GM12872 (cell line): Measurements from ENCODE around the gene TEX101.

ENCODE experiments used
- TF ChIP-seq, protein P1 (sequence below): IDR thresholded peaks from 3 replicates; pipeline ENCODE4 v1.5.1; 2011; ENCODE audit warnings: low read depth, mild to moderate bottlenecking, low read length, moderate library complexity; ENCODE audit not compliant: insufficient read depth

The TEX101 gene, protein sequence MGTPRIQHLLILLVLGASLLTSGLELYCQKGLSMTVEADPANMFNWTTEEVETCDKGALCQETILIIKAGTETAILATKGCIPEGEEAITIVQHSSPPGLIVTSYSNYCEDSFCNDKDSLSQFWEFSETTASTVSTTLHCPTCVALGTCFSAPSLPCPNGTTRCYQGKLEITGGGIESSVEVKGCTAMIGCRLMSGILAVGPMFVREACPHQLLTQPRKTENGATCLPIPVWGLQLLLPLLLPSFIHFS

DNA sequence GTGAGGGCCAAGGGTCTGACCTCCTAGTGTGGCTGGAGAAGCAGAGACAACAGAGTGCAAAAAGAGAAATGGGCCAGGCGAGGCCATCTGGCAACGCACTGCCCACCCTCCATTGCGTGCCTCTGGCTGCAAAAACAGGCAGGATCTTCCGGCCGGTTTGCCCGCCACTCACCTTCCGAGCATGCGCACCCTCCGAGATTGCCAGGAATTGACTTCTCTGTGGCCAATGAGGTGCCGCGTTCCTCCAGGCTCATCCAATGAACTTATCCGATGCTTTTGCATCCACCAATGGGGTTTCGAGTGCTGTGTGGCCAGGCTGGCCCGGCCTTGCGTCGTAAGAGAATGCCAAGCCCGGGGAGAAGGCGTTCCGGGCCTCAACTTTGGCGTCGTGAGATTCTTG lies at the start of gene TEX101:
Gene TEX101, plus strand, starts transcription at position 337 of the 400 bp plus-strand sequence. CDS start 1,030 bp downstream, outside the sequence.
- TF ChIP-seq, protein P1, sequence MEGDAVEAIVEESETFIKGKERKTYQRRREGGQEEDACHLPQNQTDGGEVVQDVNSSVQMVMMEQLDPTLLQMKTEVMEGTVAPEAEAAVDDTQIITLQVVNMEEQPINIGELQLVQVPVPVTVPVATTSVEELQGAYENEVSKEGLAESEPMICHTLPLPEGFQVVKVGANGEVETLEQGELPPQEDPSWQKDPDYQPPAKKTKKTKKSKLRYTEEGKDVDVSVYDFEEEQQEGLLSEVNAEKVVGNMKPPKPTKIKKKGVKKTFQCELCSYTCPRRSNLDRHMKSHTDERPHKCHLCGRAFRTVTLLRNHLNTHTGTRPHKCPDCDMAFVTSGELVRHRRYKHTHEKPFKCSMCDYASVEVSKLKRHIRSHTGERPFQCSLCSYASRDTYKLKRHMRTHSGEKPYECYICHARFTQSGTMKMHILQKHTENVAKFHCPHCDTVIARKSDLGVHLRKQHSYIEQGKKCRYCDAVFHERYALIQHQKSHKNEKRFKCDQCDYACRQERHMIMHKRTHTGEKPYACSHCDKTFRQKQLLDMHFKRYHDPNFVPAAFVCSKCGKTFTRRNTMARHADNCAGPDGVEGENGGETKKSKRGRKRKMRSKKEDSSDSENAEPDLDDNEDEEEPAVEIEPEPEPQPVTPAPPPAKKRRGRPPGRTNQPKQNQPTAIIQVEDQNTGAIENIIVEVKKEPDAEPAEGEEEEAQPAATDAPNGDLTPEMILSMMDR: no peak

- TF ChIP-seq, protein P1: no peak
Measured at GRCh38 chr19:43367822-43368221, 46.9 kb upstream of the TEX101 start.

GRCh38 chr19:43371909-43372308 lies 42.8 kb upstream of the TEX101 start:
- TF ChIP-seq, protein P1: no peak

DNA sequence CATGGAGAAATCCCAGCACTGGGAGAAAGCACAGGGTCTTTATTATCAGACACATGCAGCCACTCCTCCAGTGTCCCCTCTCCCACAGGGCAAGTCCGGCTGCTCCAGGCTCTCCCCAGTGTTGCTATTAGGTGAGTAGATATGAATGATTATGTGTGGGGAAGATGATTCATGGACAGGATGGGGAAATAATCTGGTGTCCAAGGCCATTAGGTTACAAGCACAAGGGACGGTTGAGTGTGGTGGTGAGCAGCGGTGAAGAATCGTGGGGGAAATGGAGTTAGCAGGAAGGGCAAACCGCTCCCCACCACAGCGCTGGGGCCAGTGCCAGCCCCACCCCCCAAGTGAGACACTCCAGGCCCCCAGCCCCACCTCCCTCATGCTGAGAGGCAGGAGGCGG lies 42.2 kb upstream of the TEX101 start:
- TF ChIP-seq, protein P1: no peak

DNA sequence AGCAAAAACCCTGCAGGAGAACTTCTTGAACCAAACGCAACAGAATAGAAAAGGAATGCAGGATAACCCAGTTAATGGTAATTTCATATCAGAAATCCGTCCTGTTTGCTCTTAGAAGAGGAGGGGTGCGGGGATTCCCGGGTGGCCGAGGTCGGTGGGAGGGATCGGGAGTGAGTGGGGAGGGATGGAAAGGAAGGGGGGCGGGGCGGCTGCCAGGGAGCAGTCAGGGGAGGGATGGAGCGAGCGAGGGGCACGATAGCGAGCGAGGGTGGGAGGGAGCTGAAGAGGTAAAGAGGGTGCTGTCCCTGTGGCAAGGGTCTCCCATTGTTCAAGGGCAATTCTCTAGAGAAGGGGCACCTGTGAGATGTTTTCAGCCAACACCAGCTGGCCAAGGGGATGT lies 34.7 kb upstream of the TEX101 start:
- TF ChIP-seq, protein P1: no peak

GRCh38 chr19:43380771-43381386 lies 33.8 kb upstream of the TEX101 start:
- TF ChIP-seq, protein P1: no peak

DNA sequence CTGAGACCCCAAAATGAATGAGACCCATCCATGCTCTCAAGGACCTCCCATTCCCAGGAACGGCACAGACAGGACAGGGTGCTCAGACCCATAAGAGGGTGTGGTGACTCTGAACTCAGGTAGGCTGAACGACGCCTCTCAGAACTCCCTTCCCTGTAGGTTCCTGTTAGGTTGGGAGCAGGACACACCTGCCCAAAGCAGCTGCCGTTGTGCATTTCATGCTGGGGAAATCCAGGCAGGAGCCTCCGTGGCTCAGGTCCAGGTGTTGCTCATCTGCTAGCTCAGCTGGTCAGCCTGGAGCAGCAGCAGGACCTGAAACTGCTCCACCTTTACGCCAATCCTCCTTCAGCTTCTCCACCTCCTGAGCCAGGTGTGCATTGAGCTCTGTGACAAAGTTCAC lies 19.1 kb upstream of the TEX101 start:
- TF ChIP-seq, protein P1: no peak
